ENCODE measurements around the gene SNX25. TPM values are rescaled to one million over a fixed set of nuclear protein-coding genes. Genes with fewer than 3 reads are reported as not detected.

Gene SNX25
- total and polyA plus RNA-seq, 2 donors (not counting 1 experiment from before 2014, with no cell fraction given) = 12.0 to 77.6 TPM

GRCh38 chr4:185263419-185263818 is 54.0 kb downstream of the SNX25 start:
- Histone ChIP-seq H3K4me2 (replicated peaks; ENCODE audit: low read depth, low read length, poor library complexity, severe bottlenecking) (peak overlapping the region; percentile 3), H3K9me3 (ENCODE audit: control extremely low read depth in 1 of 3, control insufficient read depth in 2 of 3, insufficient read depth in 1 of 3, low read length in 2 of 3) (no peaks in the 10 kb centered on the region), H3K9ac (ENCODE audit: low read length) (no peak overlapping the region), H2AFZ (ENCODE audit: insufficient read depth, low read depth, low read length, poor library complexity, severe bottlenecking) (no peak overlapping the region), H3K79me2 (ENCODE audit: control insufficient read depth, insufficient read depth, low read length) (peaks cover 47% of the 10 kb centered on the region), H3K27me3 (replicated peaks in 1 of 4; ENCODE audit: control extremely low read depth in 1 of 4, control insufficient read depth in 3 of 4, insufficient read depth in 4 of 4, low read length in 3 of 4) (no peaks in the 10 kb centered on the region), H4K20me1 (ENCODE audit: control insufficient read depth, insufficient read depth, low read length, poor library complexity, severe bottlenecking) (no peaks in the 10 kb centered on the region), H3K27ac (ENCODE audit: low read length in 2 of 2) (peak overlapping the region in 1 of 2 donors; percentile 43), H3K36me3 (replicated peaks in 1 of 2; ENCODE audit: control extremely low read depth in 1 of 2, control insufficient read depth in 1 of 2, extremely low read depth in 1 of 2, insufficient read depth in 2 of 2, low read length in 1 of 2) (peaks cover 4 to 31% of the 10 kb centered on the region in 2 experiments), H3K4me1 (ENCODE audit: control insufficient read depth in 2 of 2, insufficient read depth in 2 of 2, low read length in 2 of 2) (peaks cover 17 to 27% of the 10 kb centered on the region in 2 donors), H3K4me3 (ENCODE audit: control extremely low read depth in 1 of 5, extremely low read depth in 1 of 5, insufficient read depth in 1 of 5, low read depth in 2 of 5, low read length in 4 of 5) (no peak overlapping the region)
- DNase-seq = no peak
- TF ChIP-seq EZH2 (IDR thresholded peaks at IDR 0.05; ENCODE audit: borderline replicate concordance, insufficient read depth, low read depth, low read length, poor library complexity, severe bottlenecking) (no peak), CTCF (IDR thresholded peaks at IDR 0.05) (no peak)
- H3K27ac Mint-ChIP-seq = no peak overlapping the region
- WGBS (ENCODE audit: insufficient coverage) = no CpG with 5 or more reads among the region's 2 CpGs
- ChIA-PET CTCF (no interaction called here), POLR2A (interaction anchor here (0.6 kb wide), 2 partner anchors 56 to 199 kb away, joined by 3 read pairs; no protein-coding TSS in a partner anchor)
- peaks cover 36% of the 10 kb centered on the region for H3K4me1 Mint-ChIP-seq
- H3K27me3 Mint-ChIP-seq = no peaks in the 10 kb centered on the region
- peak; percentile 28 for ATAC-seq (ENCODE audit: low read depth)
- no peak overlapping the region for H3K4me3 Mint-ChIP-seq
- H3K9me3 Mint-ChIP-seq (ENCODE audit: insufficient read depth) = no peaks in the 10 kb centered on the region
- intact Hi-C loops (cut with micrococcal nuclease) = no loop called here

- DNase-seq (peak; percentile 34), ATAC-seq (ENCODE audit: low read depth) (peak; percentile 69)
- Mint-ChIP-seq H3K27me3 (no peaks in the 10 kb centered on the region), H3K27ac (peak overlapping the region; percentile 16), H3K4me3 (peak overlapping the region; percentile 29), H3K9me3 (ENCODE audit: insufficient read depth) (no peaks in the 10 kb centered on the region), H3K4me1 (peaks cover 30% of the 10 kb centered on the region)
- Histone ChIP-seq H3K4me3 (ENCODE audit: control extremely low read depth in 1 of 5, extremely low read depth in 1 of 5, insufficient read depth in 1 of 5, low read depth in 2 of 5, low read length in 4 of 5) (no peak overlapping the region), H3K36me3 (replicated peaks in 1 of 2; ENCODE audit: control extremely low read depth in 1 of 2, control insufficient read depth in 1 of 2, extremely low read depth in 1 of 2, insufficient read depth in 2 of 2, low read length in 1 of 2) (peaks cover 4 to 29% of the 10 kb centered on the region in 2 experiments), H3K4me2 (replicated peaks; ENCODE audit: low read depth, low read length, poor library complexity, severe bottlenecking) (peak overlapping the region; percentile 1), H3K79me2 (ENCODE audit: control insufficient read depth, insufficient read depth, low read length) (peaks cover 52% of the 10 kb centered on the region), H4K20me1 (ENCODE audit: control insufficient read depth, insufficient read depth, low read length, poor library complexity, severe bottlenecking) (peaks cover 6% of the 10 kb centered on the region), H2AFZ (ENCODE audit: insufficient read depth, low read depth, low read length, poor library complexity, severe bottlenecking) (no peak overlapping the region), H3K9ac (ENCODE audit: low read length) (no peak overlapping the region), H3K9me3 (ENCODE audit: control extremely low read depth in 1 of 3, control insufficient read depth in 2 of 3, insufficient read depth in 1 of 3, low read length in 2 of 3) (no peaks in the 10 kb centered on the region), H3K4me1 (ENCODE audit: control insufficient read depth in 2 of 2, insufficient read depth in 2 of 2, low read length in 2 of 2) (peaks cover 14 to 24% of the 10 kb centered on the region in 2 donors), H3K27me3 (replicated peaks in 1 of 4; ENCODE audit: control extremely low read depth in 1 of 4, control insufficient read depth in 3 of 4, insufficient read depth in 4 of 4, low read length in 3 of 4) (no peaks in the 10 kb centered on the region), H3K27ac (ENCODE audit: low read length in 2 of 2) (no peak overlapping the region)
- POLR2A ChIA-PET = no interaction called here
- intact Hi-C loops (cut with micrococcal nuclease) = loop anchor here (5.0 kb wide), 1 partner anchor 54 kb away; no protein-coding TSS in a partner anchor
- no peak for TF ChIP-seq EZH2 (IDR thresholded peaks at IDR 0.05; ENCODE audit: borderline replicate concordance, insufficient read depth, low read depth, low read length, poor library complexity, severe bottlenecking)
- CTCF ChIA-PET = interaction anchor here (0.6 to 1.0 kb wide), 2 partner anchors 9 to 13 kb away, joined by 4 read pairs; no protein-coding TSS in a partner anchor
- WGBS (ENCODE audit: insufficient coverage) = no CpG with 5 or more reads among the region's 1 CpG
These were observed 56.5 kb downstream of the SNX25 start for GRCh38 chr4:185265942-185266341.

All from B cell (primary cell).